ENCODE measurements around the gene IMMT.
"Not testable (repeated sequence)": the region's sequence is repeated elsewhere in the genome, so short reads cannot be mapped to it uniquely, and the experiment has no call there.

The IMMT gene

DNA sequence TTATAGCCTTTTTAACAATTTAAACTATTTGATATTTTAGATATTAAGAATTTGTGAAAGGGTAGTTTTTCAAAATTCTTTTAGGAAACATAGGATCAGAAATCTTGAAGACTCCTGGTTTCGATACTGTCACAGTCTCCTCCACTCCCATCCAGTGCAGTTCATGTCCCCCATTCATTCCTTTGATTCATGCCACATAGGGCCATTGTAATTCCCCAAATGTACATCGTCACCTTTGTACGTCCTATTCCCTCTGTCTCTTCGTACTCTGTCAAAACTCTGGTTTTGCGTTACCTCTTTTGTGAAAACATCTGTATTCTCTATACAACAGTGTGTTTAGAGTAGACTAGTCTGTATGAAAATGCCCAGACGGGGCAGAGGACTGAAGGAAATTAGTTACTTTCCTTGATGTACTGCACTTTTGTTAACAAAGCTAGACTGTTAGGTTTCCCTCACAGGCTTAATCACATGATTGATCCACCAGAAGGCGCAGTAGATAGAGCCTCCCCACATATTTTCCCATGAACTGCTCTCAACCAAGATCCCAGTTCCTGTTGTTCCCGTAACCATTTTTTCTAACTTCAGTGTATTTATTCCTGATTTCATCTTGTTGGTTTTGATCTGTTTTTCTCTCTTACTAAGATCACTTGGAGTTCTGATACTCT is 6.5 kb upstream of the IMMT start:
- DNase-seq (ENCODE audit: low spot score), result peak; percentile 39

DNA sequence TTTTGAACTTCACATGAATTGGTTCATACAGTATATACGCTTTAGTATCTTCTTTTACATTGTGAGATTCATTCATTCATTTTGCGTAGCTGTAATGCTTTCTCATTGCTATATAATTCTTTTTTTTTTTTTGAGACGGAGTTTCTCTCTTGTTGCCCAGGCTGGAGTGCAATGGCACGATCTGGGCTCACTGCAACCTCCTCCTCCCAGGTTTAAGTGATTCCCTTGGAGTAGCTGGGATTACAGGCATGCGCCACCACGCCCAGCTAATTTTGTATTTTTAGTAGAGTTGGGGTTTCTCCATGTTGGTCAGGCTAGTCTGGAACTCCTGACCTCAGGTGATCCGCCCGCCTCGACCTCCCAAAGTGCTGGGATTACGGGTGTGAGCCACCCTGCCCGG is 5.3 kb upstream of the IMMT start:
- not testable (repeated sequence) for DNase-seq (ENCODE audit: low spot score)

DNA sequence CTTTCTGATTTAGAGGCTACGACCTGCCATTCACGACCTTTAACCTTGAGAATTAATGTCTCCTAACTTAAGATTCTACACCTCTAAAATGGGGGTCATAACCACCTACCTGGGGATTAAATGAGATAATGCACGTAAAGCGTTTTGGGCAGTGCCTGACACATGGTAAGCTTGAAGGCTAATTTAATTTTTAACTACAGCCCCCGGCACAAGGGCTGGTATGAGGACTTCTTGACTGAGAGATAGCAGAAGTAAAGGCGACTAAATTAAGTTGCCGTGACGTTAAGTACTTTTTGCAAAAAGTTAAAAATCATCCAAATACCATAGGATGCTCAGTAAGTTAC is 4.5 kb upstream of the IMMT start:
- DNase-seq (ENCODE audit: low spot score), result no peak

DNA sequence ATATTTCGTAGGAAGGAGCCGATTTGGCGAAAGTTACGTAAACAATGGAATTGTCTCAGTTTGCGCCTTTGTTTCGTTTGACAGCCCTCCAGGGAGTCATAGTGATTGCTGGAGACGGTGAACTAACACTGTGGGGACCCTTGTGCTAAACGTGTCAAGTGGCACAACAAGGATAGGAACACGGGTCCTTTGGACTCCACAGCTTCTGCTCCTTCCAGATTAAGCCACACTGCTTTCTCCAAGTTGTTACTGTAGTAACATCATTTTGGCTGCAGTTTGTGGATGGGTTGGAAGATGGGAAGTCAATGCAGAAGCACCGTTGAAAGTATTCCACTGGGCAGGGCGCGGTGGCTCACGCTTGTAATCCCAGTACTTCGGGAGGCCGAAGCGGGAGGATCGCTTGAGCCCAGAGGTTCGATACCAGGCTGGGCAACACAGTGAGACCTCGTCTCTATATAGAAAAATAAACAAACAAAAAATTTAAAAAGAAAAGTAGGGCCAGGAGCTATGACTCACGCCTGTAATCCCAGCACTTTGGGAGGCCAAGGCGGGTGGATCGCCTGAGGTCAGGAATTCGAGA is 636 bp upstream of the IMMT start:
- DNase-seq (ENCODE audit: low spot score), result no peak

DNA sequence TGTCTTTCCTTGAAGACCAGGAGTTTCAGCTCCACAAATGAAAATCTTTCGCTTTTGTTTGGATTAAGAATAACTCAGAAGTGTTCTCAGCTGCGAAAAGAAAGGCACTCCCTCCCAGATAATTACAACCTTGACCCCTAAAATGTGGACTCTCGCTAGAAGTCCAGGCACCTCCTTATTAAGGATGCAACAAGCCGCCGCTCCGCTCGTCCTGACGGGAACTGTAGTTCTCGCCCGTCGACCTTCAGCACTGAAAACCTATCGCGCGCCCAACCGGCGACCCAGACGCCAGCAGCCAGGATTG is 559 bp downstream of the IMMT start:
- DNase-seq (ENCODE audit: low spot score), result no peak

DNA sequence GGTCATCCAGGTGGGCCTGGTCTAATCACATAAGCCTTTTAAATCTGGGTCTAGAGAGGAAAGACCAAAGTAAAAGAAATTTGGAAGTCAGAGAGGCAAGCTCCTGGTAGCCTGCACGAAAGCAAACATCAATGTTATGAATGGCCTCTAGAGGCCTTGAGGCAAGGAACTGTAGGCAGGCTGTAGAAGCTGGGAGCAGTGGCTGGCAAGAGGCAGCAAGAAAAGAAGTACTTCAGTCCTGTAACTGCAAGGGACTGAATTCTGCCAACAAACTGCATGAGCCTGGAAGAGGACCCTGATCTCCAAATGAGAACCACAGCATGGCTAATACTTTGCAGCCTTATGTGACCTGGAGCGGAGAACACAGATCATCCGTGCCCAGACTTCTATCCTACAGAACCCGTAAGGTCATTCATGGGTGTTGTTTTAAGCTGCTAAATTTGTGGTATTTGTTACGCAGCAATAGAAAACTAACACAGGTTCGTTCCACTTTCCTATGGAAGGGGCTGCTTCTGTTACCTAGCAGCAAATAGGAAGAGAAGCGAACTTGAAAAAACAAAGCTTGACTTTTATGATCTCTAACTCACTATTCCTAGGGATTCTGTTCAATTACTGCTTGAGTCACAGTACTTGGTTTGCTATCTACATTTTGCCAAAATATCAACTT is 1.2 kb downstream of the IMMT start:
- no peak for DNase-seq (ENCODE audit: low spot score)

DNA sequence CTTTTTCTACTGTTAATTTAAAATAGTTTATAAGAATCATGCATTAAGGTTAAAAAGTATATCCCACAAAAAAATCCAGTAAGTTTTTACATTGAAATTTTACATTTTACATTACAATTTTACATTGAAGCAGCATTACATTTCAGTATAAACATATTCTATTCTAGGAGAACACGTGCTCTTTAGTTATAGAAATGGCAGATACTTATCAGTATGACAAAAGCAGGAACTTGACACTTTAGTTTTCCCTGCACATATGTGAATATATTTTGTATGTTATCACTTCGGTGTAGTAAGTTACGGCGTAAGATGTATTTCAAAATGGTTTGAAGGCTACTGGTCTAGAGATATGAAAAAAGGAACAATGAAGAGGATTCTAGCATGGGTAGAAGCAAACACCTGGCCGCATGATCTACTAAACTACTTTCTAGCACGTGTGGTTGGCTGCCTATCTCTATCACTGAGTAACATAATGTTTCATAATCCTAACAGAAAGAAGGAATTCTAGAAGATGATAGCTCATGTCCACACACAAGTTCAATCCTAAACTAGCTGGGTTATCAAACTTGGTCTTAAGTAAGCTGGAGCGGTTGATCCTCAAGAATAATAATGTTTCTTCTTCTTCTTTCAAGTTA is 5.4 kb downstream of the IMMT start:
- no peak for DNase-seq (ENCODE audit: low spot score)

DNA sequence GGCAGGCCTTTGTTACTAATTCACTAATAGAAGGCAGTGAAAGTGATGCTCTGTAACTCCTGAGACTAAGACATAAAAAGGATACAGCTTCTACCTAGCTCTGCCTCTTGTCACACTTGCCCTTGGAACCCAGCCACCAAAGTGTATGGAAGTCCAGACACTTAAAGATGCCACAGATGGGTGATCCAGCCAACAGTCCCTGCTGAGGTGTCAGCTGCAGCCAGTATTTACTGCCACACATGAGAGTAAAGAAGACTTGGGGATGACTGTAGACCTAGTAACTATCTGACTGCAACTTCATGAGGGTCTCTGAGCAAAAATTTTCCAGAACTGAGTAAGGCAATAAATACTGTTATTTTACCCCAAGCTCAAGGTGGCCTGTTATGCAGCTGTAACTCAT is 8.8 kb downstream of the IMMT start:
- DNase-seq (ENCODE audit: low spot score), result no peak

DNA sequence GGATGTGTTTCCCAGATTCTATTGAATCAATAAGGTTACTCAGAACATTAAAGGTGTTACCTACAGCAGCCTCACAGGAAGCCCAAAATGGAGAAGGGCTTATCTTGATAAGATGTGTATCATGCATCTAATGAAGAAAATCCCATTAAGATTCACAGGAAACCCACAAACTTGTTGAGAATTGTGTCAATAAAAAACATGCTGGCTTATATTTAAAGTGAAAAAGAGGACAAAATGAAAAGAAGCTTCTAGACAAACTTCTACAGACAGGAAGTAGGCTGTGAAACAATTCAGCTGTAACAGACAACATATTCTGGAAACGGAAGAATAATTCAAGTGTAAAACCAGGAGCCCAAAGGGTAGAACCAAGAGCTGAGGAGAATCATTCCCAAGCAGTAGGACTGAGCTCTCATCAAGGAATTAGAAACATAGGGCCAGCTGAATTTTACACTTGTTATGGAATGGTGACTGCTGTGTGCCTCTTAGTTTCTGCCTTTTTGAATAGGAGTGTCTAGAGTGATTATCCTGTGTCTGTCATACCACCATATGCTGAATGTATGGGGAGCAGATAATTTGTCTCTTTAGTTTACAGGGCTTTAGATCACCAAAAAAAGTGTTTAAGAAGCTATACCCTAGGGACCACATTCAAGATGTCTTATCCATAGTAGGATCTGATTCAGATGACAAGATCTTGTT is 9.6 kb downstream of the IMMT start:
- DNase-seq (ENCODE audit: low spot score), result no peak

DNA sequence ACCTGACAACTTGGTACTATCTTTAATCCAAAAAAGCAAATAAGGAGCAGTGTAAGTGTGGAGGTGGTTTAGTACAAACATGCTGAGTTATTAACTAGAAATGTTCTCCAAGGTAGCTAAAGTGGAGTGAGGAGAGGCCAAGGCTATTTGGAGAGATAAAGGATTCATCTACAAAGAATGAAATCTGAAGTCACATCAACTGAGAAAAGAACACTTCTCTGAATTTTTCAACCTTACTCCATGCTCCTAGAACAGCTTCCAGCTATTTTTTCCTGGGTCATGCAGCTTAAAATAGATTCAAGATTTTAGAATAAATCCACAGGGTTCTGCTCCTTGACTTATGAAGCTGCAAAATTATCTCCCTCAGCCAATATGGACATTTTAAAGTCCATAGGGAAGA is 18.7 kb downstream of the IMMT start:
- no peak for DNase-seq (ENCODE audit: low spot score)

DNA sequence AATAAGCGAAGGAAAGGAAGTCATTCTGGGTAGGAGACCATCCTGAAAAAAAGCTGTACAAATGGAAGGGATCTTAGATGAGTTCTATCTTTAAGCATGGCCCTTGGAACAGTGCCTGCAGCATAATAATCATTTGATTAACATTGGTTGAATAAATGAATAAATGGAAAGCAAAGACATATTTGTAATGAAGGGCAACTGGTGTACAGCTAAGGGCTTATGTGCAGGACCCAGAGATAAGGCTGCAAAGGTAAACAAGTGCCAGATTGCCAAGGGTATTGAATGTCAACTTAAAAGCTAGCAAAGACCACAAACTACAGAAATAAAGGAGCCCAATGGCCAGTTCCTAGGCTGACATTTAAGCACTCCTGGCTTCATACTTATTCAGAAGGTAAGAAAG is 19.4 kb downstream of the IMMT start:
- DNase-seq (ENCODE audit: low spot score), result no peak

DNA sequence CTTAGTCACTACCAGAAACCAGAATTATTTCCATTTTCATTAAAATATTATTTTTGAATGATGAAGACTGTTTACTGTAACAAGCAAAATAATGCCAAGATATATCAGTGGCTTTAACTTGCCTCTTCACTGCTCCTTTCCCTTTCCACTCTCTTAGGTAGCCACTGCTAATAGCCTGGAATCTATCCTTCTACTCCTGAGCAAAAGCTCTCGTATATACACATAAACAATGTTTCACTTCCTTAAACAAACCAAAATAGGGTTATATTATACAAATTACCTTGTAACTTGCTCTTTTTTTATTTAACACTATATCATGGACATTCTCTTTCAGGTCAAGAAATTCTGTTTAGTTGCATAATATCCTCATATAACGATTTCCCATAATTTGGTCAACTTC is 20.8 kb downstream of the IMMT start:
- no peak for DNase-seq (ENCODE audit: low spot score)

DNA sequence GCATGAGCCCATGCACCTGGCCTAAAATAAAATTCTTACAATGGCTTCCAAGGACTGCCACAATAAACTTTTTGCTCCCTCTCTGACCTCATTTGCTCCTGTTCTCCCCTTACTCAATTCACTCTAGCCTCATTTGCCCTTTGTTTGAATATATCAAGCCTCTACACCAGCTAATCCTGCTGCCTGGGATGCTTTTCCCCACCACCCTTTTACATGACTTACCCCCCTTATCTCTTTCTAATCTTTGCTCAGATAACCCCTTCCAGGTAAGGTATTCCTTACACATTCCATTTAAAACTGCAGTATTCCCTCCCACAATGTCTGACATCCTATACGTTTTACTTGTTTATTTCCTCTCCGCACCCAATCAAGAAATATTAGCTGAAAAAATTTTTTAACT is 22.7 kb downstream of the IMMT start:
- no peak for DNase-seq (ENCODE audit: low spot score)

DNA sequence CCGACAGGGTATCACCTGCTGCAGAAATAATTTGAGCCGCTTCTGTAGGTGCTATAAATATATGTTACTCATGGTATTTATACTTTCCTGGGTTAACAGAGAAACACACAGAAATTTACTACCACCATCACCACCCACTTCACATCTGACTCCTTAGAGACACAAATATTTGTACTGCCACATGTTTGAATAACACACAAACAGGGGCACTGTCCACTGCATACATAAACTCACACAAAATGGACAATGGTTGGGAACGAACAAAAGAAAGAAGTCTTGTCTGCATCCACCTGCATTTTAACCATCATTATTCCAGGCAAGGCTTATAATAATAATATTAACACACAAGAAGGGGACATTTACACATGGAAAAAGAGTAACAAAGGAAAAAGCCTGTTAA is 24.0 kb downstream of the IMMT start:
- no peak for DNase-seq (ENCODE audit: low spot score)

DNA sequence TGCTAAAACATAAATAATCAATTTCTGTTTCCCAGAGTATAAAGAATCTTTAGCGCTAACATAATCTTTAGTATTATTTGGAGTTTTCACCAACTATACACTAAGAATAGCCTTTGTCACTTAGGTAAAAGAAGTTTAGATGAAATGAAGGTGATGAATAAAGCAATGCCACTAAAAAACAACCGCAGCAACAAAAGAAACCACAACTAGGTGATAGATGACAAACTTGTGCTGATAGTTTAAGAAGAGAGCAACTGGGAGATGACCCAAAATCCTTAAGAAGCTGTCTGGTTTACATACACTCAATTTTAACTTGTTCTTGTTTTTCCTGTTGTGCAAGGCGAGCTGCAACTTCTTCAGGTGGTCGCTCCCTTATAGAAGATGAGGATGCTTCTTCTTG is 24.8 kb downstream of the IMMT start:
- no peak for DNase-seq (ENCODE audit: low spot score)

DNA sequence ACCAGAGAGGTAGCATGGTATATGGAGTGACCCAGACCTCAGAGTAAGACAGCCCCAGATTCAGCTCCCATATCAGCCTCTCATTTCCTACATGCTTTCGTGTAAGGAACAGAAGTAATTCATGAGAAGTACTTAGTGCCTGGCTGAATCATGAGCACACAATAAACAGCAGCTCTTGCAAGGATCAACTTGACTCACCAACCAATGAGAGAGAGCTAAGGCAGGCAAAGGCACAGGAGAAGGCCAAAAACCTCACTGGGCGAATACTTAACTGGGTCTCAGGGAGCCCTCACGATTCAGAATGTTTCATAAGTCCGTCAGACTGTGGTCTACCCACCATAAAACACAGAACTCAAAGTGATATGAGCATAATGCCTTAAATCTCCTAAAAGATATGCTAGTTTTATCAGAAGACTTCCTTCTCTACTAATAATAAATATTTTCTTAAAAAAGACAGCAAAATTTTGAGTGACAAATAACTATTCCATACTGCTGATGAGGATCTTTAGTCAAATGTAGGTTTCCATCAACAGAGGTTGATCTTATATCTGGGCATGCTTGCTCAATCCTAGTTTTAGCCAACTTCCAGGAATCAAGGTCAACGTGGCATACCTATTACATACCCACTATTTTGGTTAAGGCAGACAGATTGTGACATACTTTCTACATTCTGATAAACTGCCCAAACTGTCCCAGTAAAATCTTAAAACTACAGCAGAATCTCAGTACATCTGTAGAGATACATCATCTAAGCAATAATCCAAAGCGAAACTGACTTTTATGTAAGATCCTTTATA is 34.9 kb downstream of the IMMT start:
- no peak for DNase-seq (ENCODE audit: low spot score)

DNA sequence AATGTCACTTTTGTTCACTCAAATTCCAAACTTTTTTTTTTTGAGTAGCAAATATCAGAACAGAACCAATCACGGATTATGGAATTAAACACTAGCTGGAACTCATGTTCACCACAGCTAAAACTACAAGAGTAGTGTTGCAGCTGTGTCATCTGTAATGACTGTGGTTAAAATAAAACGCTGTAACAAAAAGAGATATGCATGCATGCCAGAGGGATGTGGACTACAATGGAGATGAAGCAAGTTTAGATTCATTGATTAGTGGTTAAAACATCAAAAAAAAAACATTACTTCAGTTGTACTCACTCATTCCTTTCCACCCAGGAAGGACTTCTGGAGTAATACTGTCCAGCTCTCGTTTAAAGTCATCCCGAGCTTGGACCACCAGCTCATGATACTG is 37.0 kb downstream of the IMMT start:
- no peak for DNase-seq (ENCODE audit: low spot score)

DNA sequence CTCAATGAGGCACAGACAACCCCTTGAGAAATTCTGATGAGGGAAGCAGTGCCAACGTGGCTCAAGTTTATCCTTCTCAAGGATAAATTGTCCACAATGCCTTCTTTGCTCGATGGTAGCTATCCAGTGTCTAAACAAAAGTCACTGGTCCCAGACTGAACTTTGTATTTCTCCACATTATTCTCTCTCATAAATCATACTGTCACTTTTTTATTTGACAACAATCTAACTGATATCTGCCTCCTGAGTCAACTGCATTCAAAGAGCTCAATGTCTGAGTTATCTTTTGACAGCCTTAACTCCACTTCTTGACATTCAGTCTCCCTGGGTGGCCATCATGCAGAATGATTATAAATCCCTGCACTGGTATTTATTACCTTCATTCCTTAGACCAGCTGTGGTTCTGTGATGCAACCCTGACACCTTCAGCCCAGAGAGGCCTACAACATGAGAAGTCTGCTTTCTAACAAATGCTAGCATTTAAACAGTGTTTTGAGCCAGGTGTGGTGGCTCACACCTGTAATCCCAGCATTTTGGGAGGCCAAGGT is 38.2 kb downstream of the IMMT start:
- no peak for DNase-seq (ENCODE audit: low spot score)

DNA sequence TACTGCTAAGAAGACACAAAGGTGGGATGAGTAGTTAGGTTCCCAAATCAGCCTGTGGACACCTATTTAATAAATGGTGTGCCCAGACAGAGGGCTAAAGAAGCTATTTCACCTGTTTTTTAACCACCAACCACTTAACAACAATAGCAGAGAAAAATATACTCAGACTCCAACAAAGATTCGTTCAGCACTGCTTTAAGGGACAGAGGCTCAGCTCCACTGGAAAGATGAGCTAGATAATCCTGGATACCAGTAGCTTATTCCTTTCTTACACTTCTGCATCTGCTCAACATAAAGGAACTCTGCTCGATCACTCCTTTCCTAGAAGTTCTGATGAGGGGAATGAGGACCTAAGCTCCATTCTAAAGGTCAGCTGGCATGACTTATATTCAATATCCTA is 44.8 kb downstream of the IMMT start:
- DNase-seq (ENCODE audit: low spot score), result no peak

DNA sequence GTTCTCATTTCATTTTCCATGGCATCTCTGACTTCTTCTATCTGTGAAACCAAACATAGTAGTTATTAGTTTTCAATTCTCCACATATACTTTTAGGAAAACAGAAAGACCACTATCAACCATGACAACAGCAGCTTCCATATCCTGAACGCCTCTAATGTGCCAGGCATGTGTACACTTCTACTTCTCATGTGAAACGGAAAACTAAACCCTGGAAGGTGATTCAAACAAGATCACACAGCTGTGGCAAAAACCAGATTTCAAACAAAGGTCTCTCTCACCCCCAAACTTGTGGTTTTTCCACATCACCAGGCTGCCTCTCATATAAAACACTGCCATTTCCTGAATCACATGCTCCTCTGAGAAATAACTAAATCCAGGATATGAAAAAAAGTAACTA is 47.5 kb downstream of the IMMT start:
- no peak for DNase-seq (ENCODE audit: low spot score)

DNA sequence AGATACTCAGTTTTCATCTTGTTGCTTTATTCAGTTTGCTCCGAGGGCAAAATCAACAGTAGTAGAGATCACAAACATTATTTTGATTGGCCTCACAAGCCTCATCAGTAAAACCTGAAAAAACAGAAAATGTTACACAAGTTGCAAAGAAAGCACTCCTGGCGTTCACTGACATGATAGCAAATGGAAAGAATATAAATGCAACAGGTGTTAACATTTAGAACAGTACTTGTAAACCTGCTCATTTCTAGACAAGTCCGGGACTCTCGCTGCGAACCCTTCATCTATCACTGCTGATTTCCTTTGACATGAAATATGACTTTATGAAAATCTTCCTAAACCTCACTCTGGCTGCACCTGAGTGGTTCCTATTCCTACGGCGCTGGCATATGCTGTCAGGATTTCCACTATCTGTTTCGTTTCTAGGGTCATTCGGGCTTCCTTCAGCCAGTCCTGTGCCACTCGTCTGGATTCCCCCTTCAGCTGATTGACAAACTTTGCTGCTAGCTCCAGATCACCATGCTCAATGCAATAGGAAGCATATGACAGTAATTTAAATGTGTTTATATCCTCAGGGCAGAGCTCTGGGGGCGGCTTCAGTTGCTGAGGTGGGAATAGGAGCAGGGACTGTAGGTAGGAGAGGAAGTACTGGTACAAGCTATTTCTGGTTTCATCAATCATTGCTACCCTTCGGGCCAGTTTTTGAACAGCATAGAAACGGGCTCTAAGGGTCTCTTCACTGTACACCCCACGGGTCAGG is 51.2 kb downstream of the IMMT start:
- DNase-seq (ENCODE audit: low spot score), result peak; percentile 52
